Right renal cortex interstitium (tissue), 3 donors: ENCODE data around the gene LRRC75B. TPM values are rescaled to one million over a fixed set of nuclear protein-coding genes. Genes with fewer than 3 reads are reported as not detected.
"Not testable (repeated sequence)": the region's sequence is repeated elsewhere in the genome, so short reads cannot be mapped to it uniquely, and the experiment has no call there.

Experiments
- DNase-seq, 3 donors: peaks; one replicate each; pipeline ENCODE4 v3.0.0-alpha.2; 2013; ENCODE audit warnings: low read depth in 3 of 3, low spot score in 2 of 3
- polyA plus RNA-seq, 3 donors: library from polyadenylated mRNA; unstranded; fragments of 120-200 nt; gene quantifications; one replicate each; pipeline ENCODE4 v1.2.1, GENCODE V29; 2013; ENCODE audit not compliant: insufficient read length in 3 of 3

LRRC75B gene
- polyA plus RNA-seq, 3 donors = 22.1 to 32.7 (median 26.9) TPM

DNA sequence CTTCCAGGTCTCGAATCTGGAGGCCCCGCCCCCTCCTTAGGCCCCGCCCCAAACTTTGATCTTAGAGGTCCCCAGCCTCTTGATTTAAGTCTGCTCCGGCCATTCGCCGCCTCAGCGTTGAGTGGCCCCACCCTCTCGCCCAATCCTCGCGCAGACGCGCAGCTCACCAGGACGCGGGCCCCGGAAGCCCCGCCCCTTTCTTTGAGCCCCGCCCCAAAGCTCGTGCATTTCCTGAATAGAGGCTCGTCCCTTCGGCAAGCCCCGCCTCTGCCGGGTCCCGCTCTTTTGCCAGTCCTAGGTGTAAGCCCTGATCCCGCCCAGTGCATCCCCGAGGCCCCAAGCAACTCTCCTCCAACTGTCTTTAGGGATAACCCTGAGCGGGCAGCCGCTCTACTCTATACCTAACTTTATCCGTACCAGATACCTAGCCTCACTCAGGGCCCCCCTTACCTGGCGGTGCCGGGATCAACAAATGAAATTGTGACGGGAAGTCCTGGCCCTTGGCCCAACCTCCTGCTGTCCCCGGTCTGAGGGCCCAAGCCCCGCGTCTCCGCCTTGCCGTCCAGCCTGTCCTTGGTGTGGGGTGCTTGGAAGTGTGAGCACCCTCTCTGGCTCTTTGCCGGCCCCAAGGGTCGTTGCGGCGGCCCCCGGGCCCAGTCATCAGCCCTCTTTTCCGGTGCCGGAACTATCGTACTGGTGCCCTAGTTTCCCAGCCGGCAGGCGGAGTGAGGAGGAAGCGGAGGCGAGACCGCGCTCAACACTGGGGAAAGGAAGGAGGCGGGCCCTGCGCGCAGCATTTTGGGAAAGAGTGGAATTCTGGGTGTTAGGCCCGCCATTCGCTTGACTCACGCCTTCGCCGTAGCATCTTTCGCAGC lies 37.5 kb downstream of the LRRC75B start, which contains the start of gene SNRPD3:
Gene SNRPD3 (plus strand): TSS at position 835 of the 875 bp plus-strand sequence. CDS start 1,676 bp downstream, outside the sequence.
- peak; percentile 92 to 98 (median 98) for DNase-seq

DNA sequence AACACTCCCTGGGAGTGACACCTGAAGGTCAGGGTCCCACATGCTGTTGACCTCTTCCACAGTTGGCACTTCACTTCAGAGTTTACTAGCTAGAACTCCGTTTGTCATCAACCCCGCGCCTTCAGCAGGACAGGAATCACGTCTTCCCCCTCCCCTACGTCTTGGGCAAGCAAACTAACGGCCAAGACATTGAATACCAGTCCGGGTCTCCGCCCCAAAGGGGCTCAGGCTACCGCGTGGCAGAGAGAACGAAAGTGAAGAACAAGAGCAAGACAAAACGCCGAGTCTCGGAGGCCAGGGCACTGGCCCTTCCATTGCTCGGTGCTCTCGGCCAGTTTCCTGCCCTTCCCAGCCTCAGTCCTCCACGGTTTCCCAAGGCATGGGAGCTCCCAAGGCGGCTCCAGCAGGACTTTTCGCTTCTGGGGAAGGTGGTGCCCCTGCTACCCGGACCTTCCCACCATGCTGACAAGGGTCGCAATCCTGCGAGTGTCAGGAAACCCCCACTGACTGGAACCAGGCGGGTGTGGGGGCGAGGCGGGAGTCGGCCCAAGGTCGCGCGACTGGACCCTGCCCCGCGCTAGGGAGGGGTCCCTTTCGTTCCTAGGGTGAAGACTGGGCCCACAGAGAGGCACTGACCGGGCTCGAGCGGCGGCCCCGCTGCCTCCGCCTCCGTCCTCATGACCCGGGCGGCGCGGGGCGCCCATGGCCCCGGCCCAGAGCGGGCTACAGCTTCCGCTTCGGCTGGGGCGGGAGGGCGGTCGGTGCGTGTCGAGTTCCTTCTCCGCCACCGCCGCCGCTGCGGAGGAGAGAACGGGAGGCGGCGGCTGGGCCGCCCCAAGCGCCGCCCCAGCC lies 38.3 kb downstream of the LRRC75B start, which contains the start of gene GUCD1:
Gene GUCD1 (minus strand): TSS at position 826 of the 852 bp plus-strand sequence. CDS start 147 bp downstream, at position 679.
- DNase-seq = no peak

DNA sequence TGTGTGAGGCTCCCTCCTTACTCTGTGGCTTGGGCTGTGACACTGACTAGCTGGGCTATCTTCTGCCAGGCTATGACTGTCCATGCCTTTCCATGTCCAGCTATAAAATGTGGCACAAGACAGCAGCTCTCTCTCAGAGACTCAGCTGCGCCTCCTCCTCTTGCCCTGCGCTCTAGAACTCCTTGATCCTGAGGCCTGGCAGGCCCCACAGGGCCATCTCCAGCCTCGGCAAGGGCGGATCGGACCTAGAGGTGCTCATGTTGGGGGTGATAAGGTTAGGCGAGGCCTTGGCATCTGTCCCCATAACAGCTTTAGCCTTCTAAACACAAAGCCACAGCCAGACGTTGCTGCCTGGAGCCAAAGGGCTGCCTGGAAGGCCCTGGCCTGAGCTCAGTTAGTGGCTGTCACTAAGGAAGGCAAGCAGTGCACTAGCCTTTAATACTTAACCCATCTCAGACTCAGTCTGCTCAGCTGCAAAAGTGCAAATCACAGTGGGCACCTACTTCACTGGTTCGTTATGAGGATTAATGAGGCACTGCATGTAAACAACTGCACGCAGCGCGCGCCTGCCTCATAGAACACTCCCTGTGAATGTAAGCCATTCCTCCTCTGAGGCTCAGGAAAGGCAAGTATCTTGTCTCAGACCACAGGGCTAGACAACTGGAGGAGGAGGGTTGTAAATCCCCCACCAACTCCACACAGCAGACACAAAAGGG lies 39.1 kb downstream of the LRRC75B start:
- DNase-seq = no peak

DNA sequence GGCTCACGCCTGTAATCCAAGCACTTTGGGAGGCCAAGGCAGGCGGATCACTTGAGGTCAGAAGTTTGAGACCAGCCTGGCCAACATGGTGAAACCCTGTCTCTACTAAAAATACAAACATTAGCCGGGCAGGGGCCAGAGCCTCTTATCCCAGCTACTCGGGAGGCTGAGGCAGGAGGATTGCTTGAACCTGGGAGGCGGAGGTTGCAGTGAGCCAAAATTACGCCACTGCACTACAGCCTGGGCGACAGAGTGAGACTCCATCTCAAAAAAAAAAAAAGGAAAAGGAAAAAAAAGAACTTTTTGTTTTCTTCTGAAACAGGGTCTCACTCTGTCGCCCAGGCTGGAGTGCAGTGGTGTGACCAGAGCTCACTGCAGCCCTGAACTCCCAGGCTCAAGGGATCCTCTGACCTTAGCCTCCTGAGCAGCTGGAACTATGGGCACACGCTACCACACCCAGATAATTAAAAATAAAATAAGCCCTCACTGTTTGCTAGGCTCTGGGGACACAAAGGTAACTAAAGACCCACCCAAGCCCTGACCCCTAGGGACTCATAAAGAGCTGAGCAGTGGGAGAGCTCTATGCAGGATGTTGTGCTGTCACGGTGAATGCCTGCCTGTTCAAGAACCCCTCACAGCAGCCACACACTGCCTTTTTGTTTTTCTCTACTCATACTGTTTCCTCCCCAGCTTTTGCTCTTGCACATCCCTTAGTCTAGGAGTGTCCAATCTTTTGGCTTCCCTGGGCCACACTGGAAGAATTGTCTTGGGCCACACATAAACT lies 40.2 kb downstream of the LRRC75B start:
- DNase-seq = not testable (repeated sequence)

DNA sequence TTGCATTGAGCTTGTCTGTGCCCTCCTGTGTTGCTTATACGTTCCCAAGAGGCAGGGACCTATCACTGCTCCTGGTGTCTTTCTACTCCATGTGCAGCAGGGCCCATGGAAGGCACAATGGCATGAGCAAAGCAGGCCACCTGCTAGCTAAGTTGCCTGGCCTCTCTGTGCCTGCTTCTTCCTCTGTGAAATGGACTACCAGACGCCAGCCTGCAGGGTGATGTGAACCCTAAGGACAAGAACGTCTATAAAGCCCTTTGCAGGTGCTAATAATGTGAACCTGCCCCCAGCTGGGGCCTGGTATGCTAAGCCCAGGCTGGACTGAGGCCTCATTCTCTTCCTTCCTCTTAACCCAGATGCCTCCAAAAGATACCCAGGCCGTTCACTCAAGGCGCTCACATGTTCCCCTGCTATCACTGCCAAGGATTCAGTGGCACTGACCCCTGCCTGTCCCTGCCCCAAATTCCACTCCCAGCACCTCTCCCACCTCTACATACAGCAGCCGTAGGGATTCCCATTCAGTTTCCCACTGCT lies 41.9 kb downstream of the LRRC75B start:
- DNase-seq = no peak

DNA sequence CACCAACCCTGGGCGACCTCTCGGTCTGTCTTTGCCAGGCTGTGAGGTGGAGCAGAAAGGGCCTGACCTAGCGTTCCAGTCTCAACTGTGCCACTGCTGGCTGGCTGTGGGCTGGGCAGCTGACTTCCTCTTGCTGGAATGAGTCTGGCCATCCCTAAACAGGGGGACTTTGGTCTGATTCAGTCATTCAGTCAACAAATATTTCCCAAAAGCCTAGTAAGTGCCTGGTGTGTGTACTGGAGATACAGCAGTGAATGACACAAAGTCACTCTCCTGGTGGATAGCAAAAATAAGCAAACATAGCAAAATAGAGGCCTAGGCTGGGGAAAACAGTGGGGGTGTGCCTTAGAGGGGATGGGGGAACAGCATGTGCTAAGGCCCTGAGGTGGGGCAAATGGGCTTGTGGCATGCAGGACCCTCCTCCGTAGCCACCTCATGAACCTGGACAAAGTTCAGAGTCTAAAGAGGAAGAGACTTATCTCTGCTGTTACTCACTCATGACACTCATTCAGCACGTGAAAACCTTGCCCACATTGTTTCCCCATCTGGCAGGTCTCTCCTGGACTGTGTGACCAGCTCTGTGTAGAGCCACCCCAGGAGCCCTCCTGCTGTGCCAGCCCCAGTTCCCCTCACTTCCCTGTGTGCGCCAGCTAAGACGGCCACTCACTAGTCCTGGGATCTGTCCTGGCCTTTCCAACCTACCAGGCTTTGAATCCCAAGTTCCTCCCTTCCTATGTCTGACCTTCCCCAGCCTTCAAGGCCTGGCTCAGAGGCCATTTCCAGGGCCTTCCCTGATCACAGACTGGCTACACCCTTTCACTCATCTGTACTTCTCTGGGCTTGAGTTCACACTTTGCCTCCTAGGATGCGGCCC lies 42.6 kb downstream of the LRRC75B start:
- no peak for DNase-seq

DNA sequence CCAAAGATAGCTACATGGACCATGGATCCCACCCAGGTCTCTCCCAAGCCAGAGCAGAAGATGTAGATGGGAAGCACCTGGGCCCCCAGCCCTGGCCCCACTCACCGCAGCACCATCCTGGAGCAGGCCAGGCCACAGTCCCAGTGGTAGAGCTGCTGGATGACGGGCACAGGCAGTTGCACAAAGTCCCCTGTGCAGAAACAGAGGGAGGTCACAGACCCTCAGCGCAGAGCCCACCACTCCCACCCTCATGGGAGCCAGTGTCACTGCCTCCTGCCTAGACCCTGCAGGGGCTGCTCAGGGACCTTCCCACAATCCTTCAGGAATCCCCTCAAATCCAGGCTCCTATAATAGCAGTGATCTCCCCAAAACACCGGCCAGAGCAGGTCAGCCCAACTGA lies 44.1 kb downstream of the LRRC75B start:
- DNase-seq = no peak

DNA sequence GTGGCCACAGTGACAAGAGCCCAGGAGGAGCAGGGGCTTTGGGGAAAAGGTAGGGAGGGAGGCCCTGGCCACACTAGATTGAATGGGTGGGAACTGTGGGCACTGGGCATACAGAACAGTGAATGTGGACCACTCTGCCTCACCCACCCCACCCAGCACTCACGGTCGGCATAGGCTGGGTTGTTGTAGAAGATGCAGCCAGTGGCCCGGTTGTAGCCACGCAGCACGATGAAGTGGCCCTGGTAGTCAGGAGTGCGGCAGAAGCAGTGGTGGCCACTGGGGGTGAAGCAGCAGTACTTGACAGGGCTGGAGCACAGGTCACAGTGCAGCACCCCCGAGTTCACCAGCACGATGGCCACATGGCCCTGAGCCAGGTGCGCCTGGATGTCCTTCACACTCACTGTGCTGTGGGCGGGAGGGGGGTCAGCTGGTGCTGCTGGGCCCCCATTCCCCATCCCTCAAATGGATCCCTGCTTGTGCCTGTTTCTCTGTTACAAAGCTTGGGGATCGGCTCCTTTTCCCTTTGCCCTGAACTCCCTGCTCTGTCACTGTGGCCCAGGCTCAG lies 49.1 kb downstream of the LRRC75B start:
- no peak for DNase-seq

DNA sequence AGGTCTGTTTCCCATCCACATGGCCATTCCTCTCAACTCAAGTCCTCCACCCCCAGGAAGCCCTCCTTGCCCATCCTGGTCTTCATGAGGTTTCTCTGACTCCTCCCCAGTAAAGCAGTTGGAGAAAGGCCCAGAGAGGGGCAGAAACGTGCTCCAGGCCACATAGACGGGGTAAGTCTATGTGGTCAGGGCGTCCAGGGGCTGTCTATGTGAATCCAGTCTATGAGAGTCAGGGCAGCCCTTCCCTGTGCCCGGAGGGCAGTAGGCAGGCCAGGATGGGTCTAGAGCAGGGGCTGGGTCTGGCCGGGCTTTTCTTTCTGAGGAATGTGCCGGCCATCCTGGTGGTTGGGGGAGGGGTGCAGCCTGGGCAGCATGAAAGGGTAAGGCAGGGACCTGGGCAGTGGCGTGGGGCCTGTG lies 49.7 kb downstream of the LRRC75B start:
- DNase-seq = no peak

DNA sequence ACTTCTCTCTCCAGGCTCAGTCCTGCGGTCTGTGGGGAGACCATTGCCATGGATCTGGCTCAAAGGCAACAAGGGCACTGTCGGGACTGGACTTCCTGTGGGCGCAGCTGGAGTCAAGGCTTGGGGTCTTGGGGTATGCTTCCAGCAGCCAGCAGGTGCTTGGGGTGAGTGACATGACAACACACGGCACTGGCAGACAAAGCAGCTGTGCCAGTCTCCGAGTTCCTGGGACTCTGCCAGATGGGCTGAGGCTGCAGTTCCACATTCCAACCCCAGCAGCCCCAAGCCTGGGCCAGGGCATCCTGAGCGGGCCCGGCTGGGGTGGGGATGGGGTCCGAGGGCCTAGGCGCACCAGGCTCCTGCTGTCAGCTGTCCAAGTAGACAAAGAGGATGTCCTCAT lies 50.2 kb downstream of the LRRC75B start:
- DNase-seq = no peak

DNA sequence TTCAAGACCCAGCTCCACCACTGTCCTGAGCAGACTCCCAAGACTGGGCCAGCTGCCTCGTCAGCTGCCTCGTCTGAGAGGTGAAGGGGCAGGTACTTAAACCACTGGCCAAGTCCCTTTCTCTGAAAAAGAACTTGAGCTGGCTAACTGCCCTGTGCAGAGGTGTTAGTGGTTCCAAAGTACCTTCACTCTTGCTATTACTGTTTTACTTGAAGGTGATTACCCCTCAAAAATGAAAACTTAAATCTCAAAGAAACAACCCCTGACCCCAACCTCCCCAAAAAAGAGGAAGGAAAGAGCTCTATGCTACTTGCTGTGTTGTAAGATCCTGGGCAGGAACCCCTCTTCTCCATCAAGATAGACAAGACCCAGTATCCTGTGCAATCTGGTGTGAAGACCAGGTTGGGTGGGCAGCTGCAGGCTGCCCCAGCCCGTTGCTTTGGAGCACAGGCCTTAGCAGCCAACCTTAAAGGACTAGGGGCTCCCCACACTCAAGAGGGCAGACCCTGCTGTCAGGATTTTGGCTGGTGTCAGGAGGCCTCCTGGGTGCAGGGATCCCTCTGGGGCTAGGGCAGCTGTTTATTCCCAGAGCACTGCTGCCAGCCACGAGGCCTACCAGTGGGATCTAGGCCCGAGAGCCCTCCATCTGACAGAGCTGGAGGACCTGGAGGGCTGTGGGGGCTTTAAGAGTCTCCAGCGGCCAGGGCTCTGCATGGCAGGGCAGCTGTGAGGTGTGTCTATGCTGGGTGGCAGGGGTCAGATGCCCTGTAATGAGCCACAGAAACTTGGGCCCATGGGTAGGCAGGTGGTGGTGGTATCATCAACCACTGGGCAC lies 51.0 kb downstream of the LRRC75B start:
- DNase-seq = no peak

DNA sequence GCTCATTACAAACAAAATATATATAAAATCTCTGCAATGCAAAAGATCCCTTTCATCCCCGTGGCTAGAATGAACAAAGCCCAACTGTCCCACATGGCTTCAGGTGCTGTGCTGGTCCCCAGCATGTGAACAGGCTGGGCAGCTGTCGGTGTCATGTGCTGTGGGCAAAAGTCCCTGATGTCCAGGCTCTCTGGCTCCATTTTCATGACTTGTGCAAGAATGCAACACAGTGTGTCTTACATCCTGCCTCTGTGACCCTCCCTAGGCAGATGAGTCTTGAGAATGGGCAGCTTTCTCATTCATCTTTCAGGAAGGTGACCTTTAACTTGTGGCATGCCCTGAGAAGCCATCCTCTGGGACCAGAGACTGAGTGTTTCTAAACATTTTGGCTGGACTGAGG lies 52.4 kb downstream of the LRRC75B start:
- DNase-seq = no peak

DNA sequence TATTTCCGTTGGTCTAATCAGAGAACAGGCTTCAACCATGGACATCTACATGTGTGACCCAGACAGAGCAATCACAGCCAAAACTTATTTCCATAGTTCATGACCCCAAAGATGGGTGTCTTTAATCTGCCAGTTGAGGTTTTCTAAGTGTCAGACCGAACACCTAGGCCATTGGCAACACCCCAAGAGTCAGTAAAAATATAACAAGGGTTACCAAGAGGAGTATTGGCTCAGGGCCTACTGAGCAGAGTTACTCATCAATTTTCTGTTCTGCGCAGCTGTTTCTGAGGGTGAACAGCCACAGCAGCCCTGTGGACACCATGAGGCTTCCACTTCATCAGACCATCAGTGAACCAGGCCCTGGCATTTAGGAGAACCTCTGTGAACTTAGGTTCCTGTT lies 56.8 kb downstream of the LRRC75B start:
- no peak for DNase-seq
